ENCODE data around the gene SIX4.

DNA sequence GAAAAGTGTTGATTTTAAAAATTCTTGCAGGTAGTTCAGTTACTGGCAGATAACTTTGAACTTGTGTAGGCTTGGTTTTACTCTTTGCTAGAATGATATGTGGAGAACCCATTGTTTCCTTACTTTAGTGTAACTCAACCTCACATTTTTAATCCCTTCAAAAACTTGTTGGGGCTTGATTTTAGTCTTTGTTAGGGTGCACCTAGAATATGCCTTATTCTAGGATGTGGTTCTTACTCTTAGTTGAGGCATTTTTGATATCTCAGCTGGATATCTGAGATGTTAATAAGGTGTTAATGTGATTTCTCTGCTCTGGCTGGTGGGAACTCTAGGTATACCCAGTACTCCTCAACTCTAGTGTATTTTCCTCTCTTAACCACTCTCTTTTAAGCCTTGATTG lies 20.4 kb upstream of the SIX4 start:
- TF ChIP-seq, protein P1, sequence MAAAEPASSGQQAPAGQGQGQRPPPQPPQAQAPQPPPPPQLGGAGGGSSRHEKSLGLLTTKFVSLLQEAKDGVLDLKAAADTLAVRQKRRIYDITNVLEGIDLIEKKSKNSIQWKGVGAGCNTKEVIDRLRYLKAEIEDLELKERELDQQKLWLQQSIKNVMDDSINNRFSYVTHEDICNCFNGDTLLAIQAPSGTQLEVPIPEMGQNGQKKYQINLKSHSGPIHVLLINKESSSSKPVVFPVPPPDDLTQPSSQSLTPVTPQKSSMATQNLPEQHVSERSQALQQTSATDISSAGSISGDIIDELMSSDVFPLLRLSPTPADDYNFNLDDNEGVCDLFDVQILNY (CRISPR knock-in tag; IDR thresholded peaks at IDR 0.05): no peak
- no peak for TF ChIP-seq TCF7L2 (IDR thresholded peaks at IDR 0.05; ENCODE audit: low read depth, low read length)
- no peak for TF ChIP-seq SRSF9 (IDR thresholded peaks at IDR 0.05; ENCODE audit: borderline replicate concordance, low read depth, low read length)
- TF ChIP-seq XRCC3 (IDR thresholded peaks at IDR 0.05): no peak
- TF ChIP-seq, protein P2, sequence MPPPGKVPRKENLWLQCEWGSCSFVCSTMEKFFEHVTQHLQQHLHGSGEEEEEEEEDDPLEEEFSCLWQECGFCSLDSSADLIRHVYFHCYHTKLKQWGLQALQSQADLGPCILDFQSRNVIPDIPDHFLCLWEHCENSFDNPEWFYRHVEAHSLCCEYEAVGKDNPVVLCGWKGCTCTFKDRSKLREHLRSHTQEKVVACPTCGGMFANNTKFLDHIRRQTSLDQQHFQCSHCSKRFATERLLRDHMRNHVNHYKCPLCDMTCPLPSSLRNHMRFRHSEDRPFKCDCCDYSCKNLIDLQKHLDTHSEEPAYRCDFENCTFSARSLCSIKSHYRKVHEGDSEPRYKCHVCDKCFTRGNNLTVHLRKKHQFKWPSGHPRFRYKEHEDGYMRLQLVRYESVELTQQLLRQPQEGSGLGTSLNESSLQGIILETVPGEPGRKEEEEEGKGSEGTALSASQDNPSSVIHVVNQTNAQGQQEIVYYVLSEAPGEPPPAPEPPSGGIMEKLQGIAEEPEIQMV (tag; conservative IDR thresholded peaks at IDR 0.05; ENCODE audit: low read depth): no peak
- TF ChIP-seq, protein P3, sequence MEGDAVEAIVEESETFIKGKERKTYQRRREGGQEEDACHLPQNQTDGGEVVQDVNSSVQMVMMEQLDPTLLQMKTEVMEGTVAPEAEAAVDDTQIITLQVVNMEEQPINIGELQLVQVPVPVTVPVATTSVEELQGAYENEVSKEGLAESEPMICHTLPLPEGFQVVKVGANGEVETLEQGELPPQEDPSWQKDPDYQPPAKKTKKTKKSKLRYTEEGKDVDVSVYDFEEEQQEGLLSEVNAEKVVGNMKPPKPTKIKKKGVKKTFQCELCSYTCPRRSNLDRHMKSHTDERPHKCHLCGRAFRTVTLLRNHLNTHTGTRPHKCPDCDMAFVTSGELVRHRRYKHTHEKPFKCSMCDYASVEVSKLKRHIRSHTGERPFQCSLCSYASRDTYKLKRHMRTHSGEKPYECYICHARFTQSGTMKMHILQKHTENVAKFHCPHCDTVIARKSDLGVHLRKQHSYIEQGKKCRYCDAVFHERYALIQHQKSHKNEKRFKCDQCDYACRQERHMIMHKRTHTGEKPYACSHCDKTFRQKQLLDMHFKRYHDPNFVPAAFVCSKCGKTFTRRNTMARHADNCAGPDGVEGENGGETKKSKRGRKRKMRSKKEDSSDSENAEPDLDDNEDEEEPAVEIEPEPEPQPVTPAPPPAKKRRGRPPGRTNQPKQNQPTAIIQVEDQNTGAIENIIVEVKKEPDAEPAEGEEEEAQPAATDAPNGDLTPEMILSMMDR (IDR thresholded peaks at IDR 0.05 in 2 of 3, conservative IDR thresholded peaks at IDR 0.05 in 1 of 3; ENCODE audit: insufficient read depth in 2 of 3, low read depth in 1 of 3, low read length in 3 of 3): no peak
- TF ChIP-seq, protein P4, sequence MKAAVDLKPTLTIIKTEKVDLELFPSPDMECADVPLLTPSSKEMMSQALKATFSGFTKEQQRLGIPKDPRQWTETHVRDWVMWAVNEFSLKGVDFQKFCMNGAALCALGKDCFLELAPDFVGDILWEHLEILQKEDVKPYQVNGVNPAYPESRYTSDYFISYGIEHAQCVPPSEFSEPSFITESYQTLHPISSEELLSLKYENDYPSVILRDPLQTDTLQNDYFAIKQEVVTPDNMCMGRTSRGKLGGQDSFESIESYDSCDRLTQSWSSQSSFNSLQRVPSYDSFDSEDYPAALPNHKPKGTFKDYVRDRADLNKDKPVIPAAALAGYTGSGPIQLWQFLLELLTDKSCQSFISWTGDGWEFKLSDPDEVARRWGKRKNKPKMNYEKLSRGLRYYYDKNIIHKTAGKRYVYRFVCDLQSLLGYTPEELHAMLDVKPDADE (conservative IDR thresholded peaks at IDR 0.05; ENCODE audit: control insufficient read depth, low read depth, low read length): no peak

Data from K562 (cell line).